OCI-LY3 (cell line): ENCODE measurements around the gene SPATC1L.

Experiments used
- H2AFZ ChIP-seq: fragments of 200-600, 300-600 bp; shearing (Covaris generic); 2 replicates; pipeline ENCODE4 v1.6.0; 2014; ENCODE audit warnings: antibody characterized with exemption, low read depth, low read length
- H3K27ac ChIP-seq: fragments of 200-600, 300-600 bp; sonication (generic); 2 replicates; pipeline ENCODE4 v1.5.1; 2014; ENCODE audit warnings: mild to moderate bottlenecking, low read length, moderate library complexity, mixed read lengths
- H3K27me3 ChIP-seq: fragments of 200-600, 300-600 bp; sonication (generic); 2 replicates; pipeline ENCODE4 v1.6.1; 2014; ENCODE audit warnings: low read depth, low read length, mixed read lengths
- H3K36me3 ChIP-seq: fragments of 200-600, 300-600 bp; sonication (generic); replicated peaks from 2 replicates; pipeline ENCODE3; 2014; ENCODE audit warnings: low read depth, low read length, mixed read lengths
- H3K4me1 ChIP-seq: fragments of 300-600, 200-600 bp; sonication (generic); 2 replicates; pipeline ENCODE4 v1.6.1; 2014; ENCODE audit warnings: low read length, mixed read lengths
- H3K4me2 ChIP-seq: fragments of 200-600, 300-600 bp; sonication (generic); 2 replicates; pipeline ENCODE4 v1.6.1; 2014; ENCODE audit warnings: low read length, mixed read lengths
- H3K4me3 ChIP-seq: fragments of 300-600, 200-600 bp; sonication (generic); 2 replicates; pipeline ENCODE4 v1.5.1; 2014; ENCODE audit warnings: antibody characterized with exemption, mild to moderate bottlenecking, low read length, moderate library complexity
- H3K79me2 ChIP-seq: fragments of 300-600, 200-600 bp; shearing (Covaris generic); 2 replicates; pipeline ENCODE4 v1.6.1; 2014; ENCODE audit warnings: mild to moderate bottlenecking, low read length, mixed read lengths
- H3K9ac ChIP-seq: fragments of 300-600, 200-600 bp; shearing (Covaris generic); 2 replicates; pipeline ENCODE4 v1.6.0; 2014; ENCODE audit warnings: mild to moderate bottlenecking, low read length, moderate library complexity
- H3K9me3 ChIP-seq: fragments of 200-600, 300-600 bp; shearing (Covaris generic); 2 replicates; pipeline ENCODE4 v1.6.1; 2014; ENCODE audit warnings: low read length, mixed read lengths; ENCODE audit not compliant: insufficient read depth
- H4K20me1 ChIP-seq: fragments of 200-600, 300-600 bp; sonication (generic); 2 replicates; pipeline ENCODE4 v1.6.1; 2016; ENCODE audit warnings: low read length, mixed read lengths; ENCODE audit not compliant: insufficient read depth
- EZH2phosphoT487 ChIP-seq: fragments of 200-600 bp; shearing (Covaris generic); IDR thresholded peaks from 2 replicates; pipeline ENCODE4 v1.6.1; 2018; ENCODE audit warnings: antibody characterized with exemption, mixed run types, low read depth
- TF ChIP-seq, protein P1 (sequence below): fragments of 200-600, 300-600 bp; sonication (generic); IDR thresholded peaks from 2 replicates; pipeline ENCODE4 v1.5.1; 2014; ENCODE audit warnings: antibody characterized with exemption, low read length, low read depth

The SPATC1L gene

GRCh38 chr21:46215436-46216131, 31.3 kb upstream of the SPATC1L start:
- H3K9ac ChIP-seq, result no peak overlapping the region
- no peaks in the 10 kb centered on the region for H3K9me3 ChIP-seq
- H4K20me1 ChIP-seq, result peaks cover 18% of the 10 kb centered on the region
- no peak overlapping the region for H2AFZ ChIP-seq
- H3K4me3 ChIP-seq, result no peak overlapping the region
- H3K27me3 ChIP-seq, result no peaks in the 10 kb centered on the region
- no peak for TF ChIP-seq EZH2phosphoT487
- TF ChIP-seq, protein P1, sequence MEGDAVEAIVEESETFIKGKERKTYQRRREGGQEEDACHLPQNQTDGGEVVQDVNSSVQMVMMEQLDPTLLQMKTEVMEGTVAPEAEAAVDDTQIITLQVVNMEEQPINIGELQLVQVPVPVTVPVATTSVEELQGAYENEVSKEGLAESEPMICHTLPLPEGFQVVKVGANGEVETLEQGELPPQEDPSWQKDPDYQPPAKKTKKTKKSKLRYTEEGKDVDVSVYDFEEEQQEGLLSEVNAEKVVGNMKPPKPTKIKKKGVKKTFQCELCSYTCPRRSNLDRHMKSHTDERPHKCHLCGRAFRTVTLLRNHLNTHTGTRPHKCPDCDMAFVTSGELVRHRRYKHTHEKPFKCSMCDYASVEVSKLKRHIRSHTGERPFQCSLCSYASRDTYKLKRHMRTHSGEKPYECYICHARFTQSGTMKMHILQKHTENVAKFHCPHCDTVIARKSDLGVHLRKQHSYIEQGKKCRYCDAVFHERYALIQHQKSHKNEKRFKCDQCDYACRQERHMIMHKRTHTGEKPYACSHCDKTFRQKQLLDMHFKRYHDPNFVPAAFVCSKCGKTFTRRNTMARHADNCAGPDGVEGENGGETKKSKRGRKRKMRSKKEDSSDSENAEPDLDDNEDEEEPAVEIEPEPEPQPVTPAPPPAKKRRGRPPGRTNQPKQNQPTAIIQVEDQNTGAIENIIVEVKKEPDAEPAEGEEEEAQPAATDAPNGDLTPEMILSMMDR, result no peak
- peaks cover 24% of the 10 kb centered on the region for H3K36me3 ChIP-seq
- no peaks in the 10 kb centered on the region for H3K4me1 ChIP-seq
- H3K79me2 ChIP-seq, result peaks cover 25% of the 10 kb centered on the region
- H3K27ac ChIP-seq, result no peak overlapping the region
- no peak overlapping the region for H3K4me2 ChIP-seq

GRCh38 chr21:46214478-46215340, 30.4 kb upstream of the SPATC1L start:
- Histone ChIP-seq H3K4me1 (no peaks in the 10 kb centered on the region), H3K9me3 (no peaks in the 10 kb centered on the region), H4K20me1 (peaks cover 11% of the 10 kb centered on the region), H3K27ac (no peak overlapping the region), H3K79me2 (peaks cover 17% of the 10 kb centered on the region), H3K27me3 (no peaks in the 10 kb centered on the region), H3K9ac (no peak overlapping the region), H2AFZ (no peak overlapping the region), H3K4me2 (no peak overlapping the region), H3K4me3 (no peak overlapping the region), H3K36me3 (peaks cover 18% of the 10 kb centered on the region)
- TF ChIP-seq EZH2phosphoT487, result no peak
- TF ChIP-seq, protein P1, result no peak

DNA sequence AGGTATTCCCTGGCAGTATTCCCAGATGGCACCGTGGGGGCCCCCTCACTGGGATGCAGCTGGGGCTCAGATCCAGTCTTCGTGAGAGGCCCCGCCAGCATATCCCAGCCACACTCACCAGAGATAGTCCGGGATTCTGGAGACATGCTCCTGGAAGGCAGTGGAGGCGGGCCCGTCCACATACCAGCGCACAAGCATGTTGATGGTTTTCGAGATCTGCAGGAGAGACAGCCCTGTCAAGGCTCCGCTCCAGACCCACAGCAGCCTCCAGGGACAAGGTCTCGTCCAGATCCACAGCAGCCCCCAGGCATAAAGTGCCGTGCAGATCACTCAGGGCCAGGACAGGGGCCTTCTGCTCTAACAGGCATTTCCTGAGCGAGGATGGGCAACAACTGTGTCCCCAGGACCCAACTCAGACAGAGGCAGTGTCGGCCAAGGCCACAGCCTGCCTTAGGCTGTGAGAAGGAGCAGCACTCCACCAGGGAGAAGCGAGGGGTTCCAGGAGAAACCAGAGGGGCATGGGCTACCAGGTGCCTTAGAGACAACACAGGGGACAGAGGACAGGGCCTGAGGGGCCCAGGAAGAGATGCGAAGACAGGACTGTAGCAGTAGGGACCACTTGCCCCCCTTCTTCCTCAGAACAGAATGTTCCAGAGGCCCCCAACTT, 29.5 kb upstream of the SPATC1L start:
- Histone ChIP-seq H3K79me2 (peaks cover 8% of the 10 kb centered on the region; the same call in 1 of the 2 replicates), H3K27me3 (no peaks in the 10 kb centered on the region), H3K27ac (no peak overlapping the region), H3K9ac (no peak overlapping the region), H3K4me3 (no peak overlapping the region), H3K36me3 (peaks cover 11% of the 10 kb centered on the region), H3K4me1 (no peaks in the 10 kb centered on the region), H4K20me1 (peaks cover 8% of the 10 kb centered on the region; the same call in 1 of the 2 replicates), H3K9me3 (no peaks in the 10 kb centered on the region), H2AFZ (no peak overlapping the region), H3K4me2 (no peak overlapping the region)
- no peak for TF ChIP-seq EZH2phosphoT487
- TF ChIP-seq, protein P1, result no peak
